H9 (cell line): ENCODE results near the gene C2CD2. TPM values are rescaled to one million over a fixed set of nuclear protein-coding genes. Genes with fewer than 3 reads are reported as not detected.

Experiments
- DNase-seq: peaks from one replicate; pipeline ENCODE4 v3.0.0-alpha.2; 2017
- H2AFZ ChIP-seq: one replicate; pipeline ENCODE4 v1.6.1; 2013; ENCODE audit warnings: mild to moderate bottlenecking, low read length, control low read depth, moderate library complexity
- H2AK5ac ChIP-seq: 2 replicates; pipeline ENCODE4 v1.6.1; 2013; ENCODE audit warnings: low read length, control low read depth, mixed read lengths; ENCODE audit not compliant: insufficient read length
- H2BK120ac ChIP-seq: one replicate; pipeline ENCODE4 v1.6.1; 2013; ENCODE audit warnings: low read depth, mild to moderate bottlenecking, low read length, control low read depth, inconsistent platforms; ENCODE audit not compliant: poor library complexity, severe bottlenecking
- H2BK12ac ChIP-seq: 2 replicates; pipeline ENCODE4 v1.6.1; 2013; ENCODE audit warnings: low read length, control low read depth, mixed read lengths, low read depth; ENCODE audit not compliant: insufficient read length
- H2BK15ac ChIP-seq: 2 replicates; pipeline ENCODE4 v1.6.1; 2013; ENCODE audit warnings: low read depth, low read length, control low read depth
- H2BK20ac ChIP-seq: one replicate; pipeline ENCODE4 v1.6.1; 2013; ENCODE audit warnings: low read depth, mild to moderate bottlenecking, low read length, control low read depth, inconsistent platforms; ENCODE audit not compliant: poor library complexity, severe bottlenecking
- H2BK5ac ChIP-seq: 2 replicates; pipeline ENCODE4 v1.6.1; 2013; ENCODE audit warnings: low read length, control low read depth, mixed read lengths; ENCODE audit not compliant: insufficient read length
- H3K14ac ChIP-seq: 2 replicates; pipeline ENCODE4 v1.6.1; 2013; ENCODE audit warnings: low read length, control low read depth; ENCODE audit not compliant: insufficient read depth
- H3K18ac ChIP-seq: 2 replicates; pipeline ENCODE4 v1.6.1; 2013; ENCODE audit warnings: low read depth, mild to moderate bottlenecking, mixed read lengths, low read length, control low read depth; ENCODE audit not compliant: insufficient read length
- H3K23ac ChIP-seq: 2 replicates; pipeline ENCODE4 v1.6.1; 2013; ENCODE audit warnings: low read length, control low read depth, mixed read lengths, low read depth; ENCODE audit not compliant: insufficient read length
- H3K23me2 ChIP-seq: 2 replicates; pipeline ENCODE4 v1.6.1; 2013; ENCODE audit warnings: low read depth, mild to moderate bottlenecking, mixed read lengths, low read length, control low read depth; ENCODE audit not compliant: insufficient read length, poor library complexity, severe bottlenecking
- H3K27ac ChIP-seq: 2 replicates; pipeline ENCODE4 v1.5.1; 2013; ENCODE audit warnings: low read length, control low read depth, mixed read lengths, low read depth; ENCODE audit not compliant: insufficient read length
- H3K27me3 ChIP-seq: 2 replicates; pipeline ENCODE4 v1.6.1; 2013; ENCODE audit warnings: low read length, control low read depth, inconsistent platforms; ENCODE audit not compliant: insufficient read depth
- H3K4ac ChIP-seq: 2 replicates; pipeline ENCODE4 v1.6.1; 2013; ENCODE audit warnings: low read depth, mild to moderate bottlenecking, control low read depth, inconsistent platforms, low read length, moderate library complexity
- H3K4me1 ChIP-seq: 2 replicates; pipeline ENCODE4 v1.6.1; 2013; ENCODE audit warnings: low read length, control low read depth, inconsistent platforms; ENCODE audit not compliant: insufficient read depth
- H3K4me2 ChIP-seq: 2 replicates; pipeline ENCODE4 v1.6.1; 2013; ENCODE audit warnings: low read length, control low read depth, mixed read lengths; ENCODE audit not compliant: insufficient read length, insufficient read depth
- H3K56ac ChIP-seq: 2 replicates; pipeline ENCODE4 v1.6.1; 2013; ENCODE audit warnings: low read depth, mild to moderate bottlenecking, mixed read lengths, low read length, control low read depth; ENCODE audit not compliant: insufficient read length
- H3K79me1 ChIP-seq: 2 replicates; pipeline ENCODE4 v1.6.1; 2013; ENCODE audit warnings: low read depth, mild to moderate bottlenecking, moderate library complexity, low read length, control low read depth, inconsistent platforms; ENCODE audit not compliant: insufficient read depth, poor library complexity, severe bottlenecking
- H3K79me2 ChIP-seq: 2 replicates; pipeline ENCODE4 v1.6.1; 2013; ENCODE audit warnings: low read length, control low read depth, inconsistent platforms; ENCODE audit not compliant: insufficient read depth
- H3K9ac ChIP-seq: 2 replicates; pipeline ENCODE4 v1.6.1; 2013; ENCODE audit warnings: low read length, control low read depth, mixed read lengths; ENCODE audit not compliant: insufficient read length; ENCODE audit errors: extremely low read depth
- H3K9me3 ChIP-seq: one replicate; pipeline ENCODE4 v1.6.1; 2013; ENCODE audit warnings: low read depth, low read length, inconsistent platforms; ENCODE audit not compliant: control insufficient read depth
- H3T11ph ChIP-seq: one replicate; pipeline ENCODE4 v1.6.1; 2013; ENCODE audit warnings: mild to moderate bottlenecking, low read length, control low read depth, inconsistent platforms
- H4K20me1 ChIP-seq: one replicate; pipeline ENCODE4 v1.6.1; 2013; ENCODE audit not compliant: control insufficient read depth, insufficient read length, insufficient read depth
- H4K5ac ChIP-seq: 2 replicates; pipeline ENCODE4 v1.6.1; 2013; ENCODE audit warnings: low read depth, mild to moderate bottlenecking, mixed read lengths, low read length, control low read depth; ENCODE audit not compliant: insufficient read length
- H4K8ac ChIP-seq: replicated peaks from 2 replicates; pipeline ENCODE4 v1.6.1; 2013; ENCODE audit warnings: low read length, control low read depth, mixed read lengths, low read depth; ENCODE audit not compliant: insufficient read length
- H4K91ac ChIP-seq: 2 replicates; pipeline ENCODE4 v1.6.1; 2013; ENCODE audit warnings: low read depth, mild to moderate bottlenecking, moderate library complexity, mixed read lengths, low read length, control low read depth; ENCODE audit not compliant: insufficient read length
- H3K27ac Mint-ChIP-seq, 3 experiments: 2 replicates in 2 of 3; 3 replicates in 1 of 3; pipeline ENCODE4 v1.8.0; 2020 to 2021; ENCODE audit warnings: mixed read lengths in 3 of 3, mild to moderate bottlenecking in 1 of 3, moderate library complexity in 1 of 3
- H3K27me3 Mint-ChIP-seq: 2 replicates; pipeline ENCODE4 v1.8.0; 2021; ENCODE audit warnings: low read depth, mild to moderate bottlenecking, moderate library complexity, mixed read lengths
- H3K36me3 Mint-ChIP-seq, 3 experiments: 2 replicates in 2 of 3; 3 replicates in 1 of 3; pipeline ENCODE4 v1.8.0; 2020 to 2021; ENCODE audit warnings: low read depth in 3 of 3, mixed read lengths in 3 of 3; ENCODE audit not compliant: insufficient read depth in 1 of 3
- H3K4me1 Mint-ChIP-seq, 2 experiments: 2 replicates each; pipeline ENCODE4 v1.8.0; 2020; ENCODE audit warnings: mixed read lengths in 2 of 2
- H3K4me3 Mint-ChIP-seq, 2 experiments: 2 replicates in 1 of 2; 3 replicates in 1 of 2; pipeline ENCODE4 v1.8.0; 2020 to 2021; ENCODE audit warnings: mild to moderate bottlenecking in 2 of 2, mixed read lengths in 2 of 2, moderate library complexity in 1 of 2
- H3K9me3 Mint-ChIP-seq, 2 experiments: 2 replicates in 1 of 2; 3 replicates in 1 of 2; pipeline ENCODE4 v1.8.0; 2020; ENCODE audit warnings: mild to moderate bottlenecking in 2 of 2, mixed read lengths in 2 of 2, moderate library complexity in 1 of 2
- CTCF ChIP-seq: fragments of 200-600 bp; sonication (generic); conservative IDR thresholded peaks from 3 replicates; pipeline ENCODE4 v1.8.0; 2021; ENCODE audit warnings: antibody characterized with exemption, mild to moderate bottlenecking
- WGBS: extraction: QIAGEN DNeasy Blood & Tissue Kit; methylation state at CpG from one replicate; pipeline ENCODE4 v1.1.7; 2013; ENCODE audit warnings: missing lambda C conversion rate, low lambda C conversion rate, mixed read lengths; ENCODE audit not compliant: insufficient read length; ENCODE audit errors: extremely low coverage; 5-methylcytosine and 5-hydroxymethylcytosine counted together
- total RNA-seq: library from RNA; stranded (reverse); gene quantifications from 2 replicates; pipeline ENCODE4 v1.2.1, GENCODE V29; 2021

C2CD2 gene
- total RNA-seq, 1 experiment from 2014 or later, result 14.6 TPM

DNA sequence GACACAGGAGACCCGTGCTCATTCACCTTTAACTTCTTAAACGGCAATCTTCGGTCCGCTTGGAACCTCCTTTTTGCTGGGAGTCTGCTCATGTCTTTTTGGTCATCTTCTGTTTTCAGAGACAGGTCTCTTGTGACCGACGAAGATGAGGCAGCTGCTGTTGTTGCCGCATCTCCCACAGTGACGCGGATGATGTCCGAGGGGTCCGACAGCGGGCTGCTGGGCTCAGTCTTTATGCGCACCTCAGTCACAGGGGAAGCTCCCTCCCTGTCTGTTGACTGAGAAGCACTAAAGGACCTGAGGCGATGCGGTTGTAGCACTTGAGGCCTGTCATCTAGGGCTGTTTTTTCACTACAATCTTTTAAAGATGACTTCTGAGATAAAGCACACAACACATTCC lies 38.8 kb upstream of the C2CD2 start:
- TF ChIP-seq CTCF, result no peak
- no peak overlapping the region for H3K4ac ChIP-seq
- H3K4me3 Mint-ChIP-seq, result no peak overlapping the region
- no peak overlapping the region for H2BK15ac ChIP-seq
- no peak overlapping the region for H4K8ac ChIP-seq
- DNase-seq, result no peak
- H3K27ac Mint-ChIP-seq, result no peak overlapping the region
- H3K79me2 ChIP-seq, result no peaks in the 10 kb centered on the region
- no peak overlapping the region for H3K9ac ChIP-seq
- no peaks in the 10 kb centered on the region for H3K79me1 ChIP-seq
- H3K56ac ChIP-seq, result no peak overlapping the region
- no peaks in the 10 kb centered on the region for H4K20me1 ChIP-seq
- no peak overlapping the region for H3K4me2 ChIP-seq
- H3K27me3 ChIP-seq, result no peaks in the 10 kb centered on the region
- H3K36me3 Mint-ChIP-seq, result peaks cover 61 to 68% (median 68%) of the 10 kb centered on the region in 3 experiments
- H3K9me3 Mint-ChIP-seq, result peaks cover 20 to 23% of the 10 kb centered on the region in 2 experiments
- no peak overlapping the region for H3K27ac ChIP-seq
- H4K5ac ChIP-seq, result no peak overlapping the region
- H3K27me3 Mint-ChIP-seq, result no peaks in the 10 kb centered on the region
- no peak overlapping the region for H3K23ac ChIP-seq
- WGBS, result no CpG with 5 or more reads among the region's 15 CpGs
- H2BK120ac ChIP-seq, result no peak overlapping the region
- no peak overlapping the region for H2AFZ ChIP-seq
- no peak overlapping the region for H4K91ac ChIP-seq
- no peak overlapping the region for H2BK12ac ChIP-seq
- no peak overlapping the region for H2BK20ac ChIP-seq
- no peaks in the 10 kb centered on the region for H3K4me1 Mint-ChIP-seq
- H3K14ac ChIP-seq, result no peak overlapping the region; the same call in 1 of the 2 replicates
- H3K9me3 ChIP-seq, result peaks cover 11% of the 10 kb centered on the region
- no peaks in the 10 kb centered on the region for H3K23me2 ChIP-seq
- H2BK5ac ChIP-seq, result no peak overlapping the region
- H3K18ac ChIP-seq, result no peak overlapping the region
- no peak overlapping the region for H3T11ph ChIP-seq
- no peaks in the 10 kb centered on the region for H3K4me1 ChIP-seq
- H2AK5ac ChIP-seq, result no peak overlapping the region
